Measurements from ENCODE around the gene PARD3B.

Gene PARD3B

DNA sequence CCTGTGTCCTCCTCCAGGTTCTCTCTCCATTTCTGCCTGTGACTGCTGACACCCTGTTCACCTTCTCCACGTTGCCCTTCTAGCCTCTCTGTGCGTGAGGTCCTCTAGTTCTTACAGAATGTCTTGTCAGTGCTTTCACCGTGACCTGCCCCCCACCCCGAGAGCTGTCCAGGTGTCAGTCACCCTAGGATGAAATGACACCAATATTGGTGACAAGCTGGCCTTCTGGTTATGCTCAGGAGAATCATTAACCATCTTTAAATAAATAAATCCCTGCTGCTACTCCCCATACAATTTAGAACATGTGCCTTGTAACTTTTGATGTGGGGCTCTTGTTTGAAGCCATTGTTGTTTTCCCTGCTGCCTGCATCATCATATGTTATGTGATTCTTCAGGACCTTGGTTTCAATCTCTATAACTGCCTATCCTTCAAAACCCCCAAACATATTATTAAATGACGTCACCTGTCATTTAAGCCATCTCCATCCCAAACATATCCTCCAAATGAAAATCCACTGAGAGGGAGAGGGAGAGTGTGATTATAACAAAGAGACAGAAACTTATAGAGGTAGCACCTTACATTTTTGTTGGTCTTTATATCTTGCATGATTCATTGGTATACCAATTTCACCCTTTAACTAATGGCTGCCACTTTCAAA, 496.3 kb downstream of the PARD3B start:
- DNase-seq (ENCODE audit: low read depth in 1 of 2, low spot score in 1 of 2), result no peak
- Histone ChIP-seq H3K27me3 (ENCODE audit: insufficient read depth, poor library complexity, severe bottlenecking) (no peaks in the 10 kb centered on the region), H3K4me3 (replicated peaks; ENCODE audit: insufficient read depth, low read length) (no peak overlapping the region), H3K27ac (replicated peaks) (no peak overlapping the region)
- TF ChIP-seq POLR2AphosphoS5 (IDR thresholded peaks at IDR 0.05; ENCODE audit: low read depth) (no peak), CTCF (IDR thresholded peaks at IDR 0.05; ENCODE audit: insufficient read depth, low read length) (no peak)

DNA sequence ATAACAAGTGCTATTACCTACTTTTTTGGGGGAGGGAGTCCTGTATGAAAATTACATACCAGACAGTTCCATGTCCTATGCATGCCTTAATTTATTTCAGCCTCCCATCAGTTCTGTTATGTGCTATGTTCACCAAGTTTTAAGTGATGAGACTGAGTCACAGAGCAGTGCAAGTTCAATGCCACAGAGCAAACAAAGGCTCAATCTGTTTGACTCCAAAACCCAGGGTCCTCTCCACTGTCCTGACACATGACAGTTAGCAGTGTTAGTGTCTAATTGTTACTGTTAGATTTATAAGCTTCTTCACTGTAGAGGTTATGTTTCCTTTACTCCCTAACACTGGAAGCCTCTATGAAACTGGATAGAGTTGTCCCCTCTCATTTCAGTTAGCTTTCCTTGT, 498.0 kb downstream of the PARD3B start:
- Histone ChIP-seq H3K4me3 (replicated peaks; ENCODE audit: insufficient read depth, low read length) (no peak overlapping the region), H3K27ac (replicated peaks) (no peak overlapping the region), H3K27me3 (ENCODE audit: insufficient read depth, poor library complexity, severe bottlenecking) (no peaks in the 10 kb centered on the region)
- TF ChIP-seq CTCF (IDR thresholded peaks at IDR 0.05; ENCODE audit: insufficient read depth, low read length), result no peak
- no peak for TF ChIP-seq SPI1 (IDR thresholded peaks at IDR 0.05; ENCODE audit: borderline replicate concordance, low read depth)
- no peak for TF ChIP-seq GABPA (IDR thresholded peaks at IDR 0.05; ENCODE audit: low read depth)
- TF ChIP-seq, protein P1, sequence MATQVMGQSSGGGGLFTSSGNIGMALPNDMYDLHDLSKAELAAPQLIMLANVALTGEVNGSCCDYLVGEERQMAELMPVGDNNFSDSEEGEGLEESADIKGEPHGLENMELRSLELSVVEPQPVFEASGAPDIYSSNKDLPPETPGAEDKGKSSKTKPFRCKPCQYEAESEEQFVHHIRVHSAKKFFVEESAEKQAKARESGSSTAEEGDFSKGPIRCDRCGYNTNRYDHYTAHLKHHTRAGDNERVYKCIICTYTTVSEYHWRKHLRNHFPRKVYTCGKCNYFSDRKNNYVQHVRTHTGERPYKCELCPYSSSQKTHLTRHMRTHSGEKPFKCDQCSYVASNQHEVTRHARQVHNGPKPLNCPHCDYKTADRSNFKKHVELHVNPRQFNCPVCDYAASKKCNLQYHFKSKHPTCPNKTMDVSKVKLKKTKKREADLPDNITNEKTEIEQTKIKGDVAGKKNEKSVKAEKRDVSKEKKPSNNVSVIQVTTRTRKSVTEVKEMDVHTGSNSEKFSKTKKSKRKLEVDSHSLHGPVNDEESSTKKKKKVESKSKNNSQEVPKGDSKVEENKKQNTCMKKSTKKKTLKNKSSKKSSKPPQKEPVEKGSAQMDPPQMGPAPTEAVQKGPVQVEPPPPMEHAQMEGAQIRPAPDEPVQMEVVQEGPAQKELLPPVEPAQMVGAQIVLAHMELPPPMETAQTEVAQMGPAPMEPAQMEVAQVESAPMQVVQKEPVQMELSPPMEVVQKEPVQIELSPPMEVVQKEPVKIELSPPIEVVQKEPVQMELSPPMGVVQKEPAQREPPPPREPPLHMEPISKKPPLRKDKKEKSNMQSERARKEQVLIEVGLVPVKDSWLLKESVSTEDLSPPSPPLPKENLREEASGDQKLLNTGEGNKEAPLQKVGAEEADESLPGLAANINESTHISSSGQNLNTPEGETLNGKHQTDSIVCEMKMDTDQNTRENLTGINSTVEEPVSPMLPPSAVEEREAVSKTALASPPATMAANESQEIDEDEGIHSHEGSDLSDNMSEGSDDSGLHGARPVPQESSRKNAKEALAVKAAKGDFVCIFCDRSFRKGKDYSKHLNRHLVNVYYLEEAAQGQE (IDR thresholded peaks at IDR 0.05; ENCODE audit: insufficient replicate concordance, low read depth), result no peak
- DNase-seq (ENCODE audit: low read depth in 1 of 2, low spot score in 1 of 2), result no peak

GRCh38 chr2:205045706-205046105, 500.4 kb downstream of the PARD3B start:
- Histone ChIP-seq H3K27ac (replicated peaks) (no peak overlapping the region), H3K27me3 (ENCODE audit: insufficient read depth, poor library complexity, severe bottlenecking) (no peaks in the 10 kb centered on the region), H3K4me3 (replicated peaks; ENCODE audit: insufficient read depth, low read length) (no peak overlapping the region)
- no peak for DNase-seq (ENCODE audit: low read depth in 1 of 2, low spot score in 1 of 2)
- no peak for TF ChIP-seq GABPA (IDR thresholded peaks at IDR 0.05; ENCODE audit: low read depth)
- TF ChIP-seq, protein P1 (IDR thresholded peaks at IDR 0.05; ENCODE audit: insufficient replicate concordance, low read depth), result no peak
- no peak for TF ChIP-seq CTCF (IDR thresholded peaks at IDR 0.05; ENCODE audit: insufficient read depth, low read length)
- TF ChIP-seq POLR2AphosphoS5 (IDR thresholded peaks at IDR 0.05; ENCODE audit: low read depth), result no peak
- no peak for TF ChIP-seq SPI1 (IDR thresholded peaks at IDR 0.05; ENCODE audit: borderline replicate concordance, low read depth)

DNA sequence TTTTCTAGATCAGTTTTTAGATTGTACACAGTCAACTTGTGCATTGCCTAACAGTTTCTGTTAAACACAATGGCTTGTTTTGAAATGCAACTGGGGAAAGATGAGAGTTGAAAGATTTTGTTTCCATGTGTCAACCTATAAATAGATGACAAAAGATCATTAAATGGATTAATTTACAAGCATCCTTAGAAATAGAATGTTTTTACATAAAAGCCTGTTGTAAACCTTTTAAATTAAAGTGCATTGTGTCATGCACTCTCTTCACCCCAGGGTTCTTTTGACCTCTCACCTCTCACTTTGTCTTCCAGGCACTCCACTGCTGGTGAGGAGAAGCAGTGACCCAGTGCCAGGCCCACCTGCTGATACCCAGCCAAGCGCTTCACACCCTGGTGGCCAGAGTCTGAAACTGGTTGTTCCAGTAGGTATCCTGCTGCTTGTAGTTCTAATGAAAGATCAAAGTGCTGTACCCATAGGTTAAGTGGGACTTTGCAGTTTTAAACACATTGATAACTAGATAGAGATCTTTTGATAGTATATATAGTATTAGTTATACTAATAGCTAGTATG, 502.1 kb downstream of the PARD3B start:
- Histone ChIP-seq H3K27me3 (ENCODE audit: insufficient read depth, poor library complexity, severe bottlenecking) (no peaks in the 10 kb centered on the region), H3K4me3 (replicated peaks; ENCODE audit: insufficient read depth, low read length) (no peak overlapping the region), H3K27ac (replicated peaks) (no peak overlapping the region)
- TF ChIP-seq CTCF (IDR thresholded peaks at IDR 0.05; ENCODE audit: insufficient read depth, low read length) (no peak), POLR2AphosphoS5 (IDR thresholded peaks at IDR 0.05; ENCODE audit: low read depth) (no peak), GABPA (IDR thresholded peaks at IDR 0.05; ENCODE audit: low read depth) (no peak), SPI1 (IDR thresholded peaks at IDR 0.05; ENCODE audit: borderline replicate concordance, low read depth) (no peak)
- TF ChIP-seq, protein P1 (IDR thresholded peaks at IDR 0.05; ENCODE audit: insufficient replicate concordance, low read depth), result no peak
- no peak for DNase-seq (ENCODE audit: low read depth in 1 of 2, low spot score in 1 of 2)
